Esophagus muscularis mucosa (tissue), 4 donors: ENCODE measurements around the gene ETV1.

Experiments used
- CTCF ChIP-seq, 3 experiments: fragments of 200-600 bp in 2 of 3; fragments of 450-650 bp in 1 of 3; sonication (generic) in 2 of 3; IDR thresholded peaks; one replicate each; pipeline ENCODE4 v1.5.1; 2017 to 2019; ENCODE audit warnings: antibody characterized with exemption in 3 of 3, mild to moderate bottlenecking in 2 of 3, moderate library complexity in 1 of 3
- EP300 ChIP-seq: sonication (generic); formaldehyde crosslinking; IDR thresholded peaks from one replicate; pipeline ENCODE4 v1.6.1; 2017; ENCODE audit warnings: antibody characterized with exemption
- POLR2A ChIP-seq: fragments of 450-650 bp; IDR thresholded peaks from one replicate; pipeline ENCODE4 v1.6.1; 2017; ENCODE audit warnings: antibody characterized with exemption, moderate library complexity, mild to moderate bottlenecking, low read depth
- POLR2AphosphoS5 ChIP-seq, 2 donors: sonication (generic); formaldehyde crosslinking; IDR thresholded peaks; one replicate each; pipeline ENCODE4 v1.6.1; 2017; ENCODE audit warnings: antibody characterized with exemption in 2 of 2

DNA sequence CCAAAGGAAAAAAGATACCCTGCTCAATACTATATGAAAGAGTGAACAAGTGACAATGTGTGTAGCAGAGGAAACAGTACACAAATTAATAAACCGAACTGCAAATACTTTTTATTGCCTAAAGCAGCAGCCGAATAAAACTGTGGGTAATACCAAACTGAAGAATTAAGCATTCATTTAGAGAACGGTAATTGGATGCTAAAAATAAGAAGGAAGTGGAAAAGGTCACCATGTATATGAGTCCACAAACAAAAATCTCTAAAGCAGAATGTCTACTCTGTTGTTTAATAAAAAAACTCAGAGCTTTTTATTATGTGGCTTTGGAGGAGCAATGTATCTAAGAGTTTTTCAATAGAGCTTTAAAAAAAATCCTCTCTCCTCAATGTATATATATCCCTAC is 87.9 kb downstream of the ETV1 start:
- no peak for TF ChIP-seq CTCF (IDR thresholded peaks at IDR 0.05)
- no peak for TF ChIP-seq POLR2A
- TF ChIP-seq POLR2AphosphoS5 (IDR thresholded peaks at IDR 0.05) = no peak
- TF ChIP-seq EP300 = no peak
